GM12878 (cell line): ENCODE measurements around the gene MAP7D2. TPM values are rescaled to one million over a fixed set of nuclear protein-coding genes. Genes with fewer than 3 reads are reported as not detected.

Experiments used
- BCL11A ChIP-seq: IDR thresholded peaks from 2 replicates; pipeline ENCODE4 v1.6.1; 2011; ENCODE audit warnings: low read depth, low read length
- BMI1 ChIP-seq: fragments of 450-650 bp; IDR thresholded peaks from 2 replicates; pipeline ENCODE4 v1.6.1; 2016; ENCODE audit warnings: mild to moderate bottlenecking, moderate library complexity, borderline replicate concordance
- CBFB ChIP-seq: IDR thresholded peaks from 2 replicates; pipeline ENCODE4 v1.6.1; 2016; ENCODE audit warnings: antibody characterized with exemption, low read depth
- CEBPZ ChIP-seq: fragments of 150-350 bp; IDR thresholded peaks from 2 replicates; pipeline ENCODE4 v1.6.1; 2016; ENCODE audit warnings: low read depth, low read length
- CTCF ChIP-seq, 3 experiments: IDR thresholded peaks in 2 of 3; conservative IDR thresholded peaks in 1 of 3; 2 replicates each; pipeline ENCODE4 v1.5.1; 2011; ENCODE audit warnings: low read depth in 3 of 3, low read length in 3 of 3, mild to moderate bottlenecking in 3 of 3, control low read depth in 2 of 3, moderate library complexity in 2 of 3, inconsistent platforms in 1 of 3, mixed read lengths in 1 of 3; ENCODE audit not compliant: control insufficient read depth in 2 of 3, insufficient read depth in 1 of 3; ENCODE audit errors: extremely low read depth in 1 of 3
- ESRRA ChIP-seq: IDR thresholded peaks from 2 replicates; pipeline ENCODE4 v1.6.1; 2012; ENCODE audit warnings: mild to moderate bottlenecking, low read length, improper control_type of control experiment
- GABPA ChIP-seq: IDR thresholded peaks from 2 replicates; pipeline ENCODE4 v1.6.1; 2014; ENCODE audit warnings: antibody characterized with exemption, low read depth, mild to moderate bottlenecking, inconsistent platforms
- IKZF1 ChIP-seq: fragments of 450-650 bp; conservative IDR thresholded peaks from 2 replicates; pipeline ENCODE4 v1.6.1; 2017; ENCODE audit warnings: antibody characterized with exemption, mild to moderate bottlenecking
- IKZF2 ChIP-seq, 2 experiments: fragments of 450-650 bp; IDR thresholded peaks; 2 replicates each; pipeline ENCODE4 v1.6.1; 2017; ENCODE audit warnings: mild to moderate bottlenecking in 2 of 2, moderate library complexity in 2 of 2
- IRF3 ChIP-seq: fragments of 450-650 bp; IDR thresholded peaks from 2 replicates; pipeline ENCODE4 v1.6.1; 2014; ENCODE audit warnings: mild to moderate bottlenecking
- IRF4 ChIP-seq: IDR thresholded peaks from 2 replicates; pipeline ENCODE4 v1.6.1; 2011; ENCODE audit warnings: low read depth, low read length
- IRF5 ChIP-seq: fragments of 450-650 bp; IDR thresholded peaks from 2 replicates; pipeline ENCODE4 v1.6.1; 2017; ENCODE audit warnings: borderline replicate concordance
- JUNB ChIP-seq: IDR thresholded peaks from 2 replicates; pipeline ENCODE4 v1.6.1; 2016; ENCODE audit warnings: antibody characterized with exemption, mild to moderate bottlenecking
- JUND ChIP-seq: IDR thresholded peaks from 2 replicates; pipeline ENCODE4 v1.6.1; 2012; ENCODE audit warnings: low read depth, mild to moderate bottlenecking, low read length, improper control_type of control experiment, moderate library complexity
- KDM1A ChIP-seq: fragments of 200-600 bp; sonication (generic); IDR thresholded peaks from 2 replicates; pipeline ENCODE4 v1.6.1; 2016; ENCODE audit warnings: borderline replicate concordance
- MEF2A ChIP-seq: IDR thresholded peaks from 2 replicates; pipeline ENCODE4 v1.6.1; 2011; ENCODE audit warnings: low read depth, mild to moderate bottlenecking, low read length, moderate library complexity; ENCODE audit not compliant: insufficient read depth
- NFYA ChIP-seq: IDR thresholded peaks from 2 replicates; pipeline ENCODE4 v1.6.1; 2011; ENCODE audit warnings: low read depth, mild to moderate bottlenecking, low read length, improper control_type of control experiment, borderline replicate concordance
- NFYB ChIP-seq: IDR thresholded peaks from 2 replicates; pipeline ENCODE4 v1.6.1; 2011; ENCODE audit warnings: low read depth, mild to moderate bottlenecking, low read length, improper control_type of control experiment, moderate library complexity; ENCODE audit not compliant: insufficient read depth
- NR2F1 ChIP-seq: fragments of 450-650 bp; conservative IDR thresholded peaks from 2 replicates; pipeline ENCODE4 v1.6.1; 2017; ENCODE audit warnings: mild to moderate bottlenecking
- RUNX3 ChIP-seq: IDR thresholded peaks from 2 replicates; pipeline ENCODE4 v1.6.1; 2012; ENCODE audit warnings: low read length, inconsistent platforms
- SIX5 ChIP-seq: IDR thresholded peaks from 2 replicates; pipeline ENCODE4 v1.6.1; 2011; ENCODE audit warnings: mild to moderate bottlenecking, low read depth, low read length, moderate library complexity; ENCODE audit not compliant: severe bottlenecking
- SPI1 ChIP-seq: IDR thresholded peaks from 2 replicates; pipeline ENCODE4 v1.6.1; 2011; ENCODE audit warnings: low read depth, mild to moderate bottlenecking, low read length, moderate library complexity, borderline replicate concordance; ENCODE audit not compliant: insufficient read depth
- TCF7 ChIP-seq: IDR thresholded peaks from 2 replicates; pipeline ENCODE4 v1.6.1; 2014; ENCODE audit warnings: antibody characterized with exemption, borderline replicate concordance
- polyA plus RNA-seq, 11 experiments: library from polyadenylated mRNA; depleted of rRNA in 4 of 11; unstranded in 6 of 11; stranded (reverse) in 5 of 11; fragments of >200 nt; fragmentation: Nextera tagmentation in 4 of 11; fragmentation: Illumina TruSeq in 1 of 11; extraction: Ambion mirVana in 4 of 11; extraction: Trizol in 1 of 11; gene quantifications; 1 replicate in 1 of 11; 2 replicates in 10 of 11; pipeline versions ENCODE4 v1.2.1 to v1.2.3, GENCODE V29; 2011 to 2016; ENCODE audit warnings: inconsistent platforms in 2 of 11, missing spikeins in 2 of 11, low read depth in 1 of 11
- total RNA-seq, 4 experiments: library from RNA; depleted of rRNA in 3 of 4; stranded (reverse); fragments of >200 nt in 3 of 4; fragmentation: Illumina TruSeq in 1 of 4; extraction: Trizol in 1 of 4; gene quantifications; 2 replicates each; pipeline versions ENCODE4 v1.2.1 to v1.2.3, GENCODE V29; 2013 to 2021

Gene MAP7D2
- total and polyA plus RNA-seq, 10 of the 15 experiments (the other 5 are each of a cell fraction or from before 2014, with no cell fraction given) = 0.06 to 18.4 (median 0.22) TPM

GRCh38 chrX:19964017-19964710 is 152.5 kb downstream of the MAP7D2 start (continued):
- TF ChIP-seq BCL11A = 0 out of 2 replicates have a peak, but pooled peaks have one; percentile 36
- 0 out of 2 replicates have a peak, but pooled peaks have one; percentile 34 for TF ChIP-seq CBFB
- no peak for TF ChIP-seq NR2F1
- peak; percentile 91 for TF ChIP-seq RUNX3
- TF ChIP-seq NFYB = no peak
- TF ChIP-seq MEF2A = no peak
- TF ChIP-seq IKZF1 = no peak
- TF ChIP-seq SPI1 = no peak
- TF ChIP-seq IRF3 = no peak
- peak; percentile 85 for TF ChIP-seq JUNB
- TF ChIP-seq CEBPZ = no peak
- no peak for TF ChIP-seq SIX5
- TF ChIP-seq IRF4 = no peak
- no peak for TF ChIP-seq IKZF2 (IDR thresholded peaks at IDR 0.05)
- no peak for TF ChIP-seq IRF5
- TF ChIP-seq ESRRA = no peak
- no peak for TF ChIP-seq KDM1A
- TF ChIP-seq TCF7 = no peak
- TF ChIP-seq BMI1 = no peak
- TF ChIP-seq JUND = no peak
- TF ChIP-seq GABPA = no peak
- no peak for TF ChIP-seq NFYA
- TF ChIP-seq CTCF (IDR thresholded peaks at IDR 0.05 in 2 of 3, conservative IDR thresholded peaks at IDR 0.05 in 1 of 3; ENCODE audit: control insufficient read depth in 2 of 3, extremely low read depth in 1 of 3, insufficient read depth in 1 of 3, low read depth in 3 of 3, low read length in 3 of 3) = no peak
